Measurements from ENCODE around the gene TBC1D8.

TBC1D8 gene

DNA sequence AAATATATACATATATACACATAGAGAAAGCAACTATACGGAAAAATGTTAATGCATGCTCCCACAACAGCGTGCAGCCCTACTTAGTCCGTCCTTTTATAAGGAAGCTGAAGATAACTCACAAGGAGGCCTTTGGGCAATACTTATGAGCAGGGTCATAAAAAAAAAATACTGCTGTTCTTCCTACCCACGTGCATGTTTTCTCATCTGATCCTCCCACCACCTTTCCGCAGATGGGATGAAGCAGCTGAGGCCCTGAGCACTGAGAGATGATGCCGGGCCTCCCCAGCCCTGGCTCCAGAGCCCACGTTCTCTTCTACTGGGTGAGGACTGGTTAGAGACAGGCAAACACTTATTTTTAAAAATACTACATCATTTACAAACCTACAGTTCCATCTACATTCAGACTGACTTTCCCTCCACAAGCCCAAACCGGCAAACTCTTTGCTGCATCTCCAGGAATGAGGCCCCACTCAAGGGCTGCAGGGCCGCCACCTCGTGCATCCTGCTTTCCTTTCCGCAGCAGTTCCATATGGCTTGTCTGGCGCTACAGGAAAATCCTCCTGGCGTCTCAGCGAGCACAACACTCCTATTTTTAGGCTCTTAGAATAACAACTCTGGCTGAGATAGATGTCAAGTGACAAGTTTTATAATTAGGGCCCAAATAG lies 41.6 kb downstream of the TBC1D8 start:
- no peak for DNase-seq

DNA sequence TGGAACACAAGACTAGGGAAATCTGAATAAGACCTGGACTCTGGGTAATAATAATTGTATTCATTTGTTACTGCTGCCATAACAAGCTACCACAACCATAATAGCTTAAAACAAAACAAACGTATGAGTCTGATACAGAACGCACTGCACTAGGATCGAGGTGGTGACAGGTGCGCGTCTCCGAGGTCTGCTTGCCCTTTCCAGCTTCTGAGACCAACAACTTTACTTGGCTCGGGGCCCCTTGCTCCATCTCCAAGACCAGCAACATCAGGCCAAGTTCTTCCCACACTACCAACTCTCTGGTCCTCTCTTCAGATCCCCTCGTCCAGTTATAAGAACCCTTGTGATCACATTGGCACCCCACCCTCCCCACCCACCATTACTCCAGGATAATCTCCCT lies 42.8 kb downstream of the TBC1D8 start:
- no peak for DNase-seq

- DNase-seq: no peak
Measured at GRCh38 chr2:101107241-101107640, 43.9 kb downstream of the TBC1D8 start.

GRCh38 chr2:101106453-101107181 lies 44.6 kb downstream of the TBC1D8 start:
- no peak for DNase-seq

- DNase-seq: no peak
Measured at GRCh38 chr2:101105654-101106053, 45.5 kb downstream of the TBC1D8 start.

DNA sequence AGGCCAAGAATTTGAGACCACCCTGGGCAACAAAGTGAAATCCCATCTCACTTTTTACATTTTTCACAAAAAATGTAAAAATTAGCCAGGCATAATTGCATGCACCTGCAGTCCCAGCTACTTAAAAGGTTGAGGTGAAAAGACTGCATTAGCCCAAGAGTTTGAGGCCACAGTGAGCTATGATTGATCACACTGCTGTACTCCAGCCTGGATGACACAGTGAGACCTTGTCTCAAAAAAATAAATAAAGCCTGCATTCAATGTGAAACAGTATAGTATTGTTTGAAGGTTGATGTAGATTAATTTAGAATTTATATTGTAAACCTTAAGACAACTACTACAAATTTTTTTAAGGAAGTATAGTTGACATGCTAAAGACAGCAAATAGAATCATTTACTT lies 53.5 kb downstream of the TBC1D8 start:
- no peak for DNase-seq

GRCh38 chr2:101096619-101097142 lies 54.5 kb downstream of the TBC1D8 start:
- no peak for DNase-seq

GRCh38 chr2:101094351-101094750 lies 56.8 kb downstream of the TBC1D8 start:
- DNase-seq: no peak

DNA sequence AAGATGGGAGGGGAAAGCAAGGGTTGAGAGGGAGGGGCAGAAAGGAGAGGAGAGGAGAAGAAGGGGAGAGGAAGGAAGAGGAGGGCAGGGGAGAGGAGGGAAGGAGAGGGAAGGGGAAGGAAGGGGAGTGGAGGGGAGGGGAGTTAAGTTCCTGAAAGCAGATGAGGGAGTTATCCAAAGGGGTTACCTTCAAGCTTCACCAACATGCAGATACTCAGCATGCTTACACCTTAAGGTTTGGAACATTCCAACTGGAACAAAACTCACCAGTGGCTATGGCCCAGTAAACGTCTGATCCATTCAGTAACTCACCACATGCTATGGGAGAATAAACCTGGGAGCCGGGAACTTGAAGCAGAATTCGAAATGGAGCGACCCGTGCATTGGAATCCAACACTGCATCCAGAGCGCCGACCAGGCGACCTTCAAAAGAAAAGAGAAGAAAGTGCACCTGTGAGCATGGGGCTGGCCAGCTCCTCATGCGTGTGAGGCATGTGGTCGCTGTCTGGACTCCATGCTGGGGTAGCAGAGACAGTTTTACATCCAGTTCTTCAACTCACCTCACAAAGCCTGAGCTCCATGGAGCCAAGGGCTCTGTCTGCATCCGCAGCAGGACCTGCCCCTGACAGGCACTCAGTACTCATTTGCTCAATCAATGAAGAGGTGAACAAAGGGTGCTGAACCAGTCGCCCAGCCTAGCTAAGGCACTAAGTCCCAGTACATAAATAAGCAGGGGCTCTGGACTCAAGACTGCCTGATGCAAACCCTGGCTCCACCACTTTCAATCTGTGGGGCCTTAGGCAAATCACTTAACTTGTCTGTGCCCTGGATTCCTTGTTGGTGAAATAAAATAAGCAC lies 61.0 kb downstream of the TBC1D8 start:
- DNase-seq: no peak

- DNase-seq: no peak
Measured at GRCh38 chr2:101089419-101089818, 61.8 kb downstream of the TBC1D8 start.

DNA sequence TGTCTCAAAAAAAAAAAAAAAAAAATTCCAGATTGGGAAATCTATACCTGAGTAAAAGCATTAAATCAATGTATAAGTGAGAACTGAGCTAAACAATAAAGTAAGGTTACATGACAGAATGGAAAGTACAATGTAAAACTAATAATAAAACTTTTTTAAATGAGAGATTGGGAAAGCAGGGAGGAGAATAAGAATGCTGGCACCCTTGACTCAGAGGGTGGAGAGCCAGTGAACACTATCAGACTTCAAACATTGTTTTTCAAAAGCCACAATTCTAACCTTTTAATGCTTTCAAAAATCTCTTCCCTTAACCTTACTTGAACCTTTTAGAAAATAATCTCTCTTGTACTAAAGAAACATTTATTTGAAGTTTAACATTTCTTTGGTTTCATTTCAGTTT lies 63.5 kb downstream of the TBC1D8 start:
- no peak for DNase-seq

- DNase-seq: no peak
Measured at GRCh38 chr2:101083613-101084012, 67.6 kb downstream of the TBC1D8 start.

- DNase-seq: no peak
Measured at GRCh38 chr2:101082998-101083397, 68.2 kb downstream of the TBC1D8 start.

GRCh38 chr2:101081375-101081907 lies 69.7 kb downstream of the TBC1D8 start:
- no peak for DNase-seq

DNA sequence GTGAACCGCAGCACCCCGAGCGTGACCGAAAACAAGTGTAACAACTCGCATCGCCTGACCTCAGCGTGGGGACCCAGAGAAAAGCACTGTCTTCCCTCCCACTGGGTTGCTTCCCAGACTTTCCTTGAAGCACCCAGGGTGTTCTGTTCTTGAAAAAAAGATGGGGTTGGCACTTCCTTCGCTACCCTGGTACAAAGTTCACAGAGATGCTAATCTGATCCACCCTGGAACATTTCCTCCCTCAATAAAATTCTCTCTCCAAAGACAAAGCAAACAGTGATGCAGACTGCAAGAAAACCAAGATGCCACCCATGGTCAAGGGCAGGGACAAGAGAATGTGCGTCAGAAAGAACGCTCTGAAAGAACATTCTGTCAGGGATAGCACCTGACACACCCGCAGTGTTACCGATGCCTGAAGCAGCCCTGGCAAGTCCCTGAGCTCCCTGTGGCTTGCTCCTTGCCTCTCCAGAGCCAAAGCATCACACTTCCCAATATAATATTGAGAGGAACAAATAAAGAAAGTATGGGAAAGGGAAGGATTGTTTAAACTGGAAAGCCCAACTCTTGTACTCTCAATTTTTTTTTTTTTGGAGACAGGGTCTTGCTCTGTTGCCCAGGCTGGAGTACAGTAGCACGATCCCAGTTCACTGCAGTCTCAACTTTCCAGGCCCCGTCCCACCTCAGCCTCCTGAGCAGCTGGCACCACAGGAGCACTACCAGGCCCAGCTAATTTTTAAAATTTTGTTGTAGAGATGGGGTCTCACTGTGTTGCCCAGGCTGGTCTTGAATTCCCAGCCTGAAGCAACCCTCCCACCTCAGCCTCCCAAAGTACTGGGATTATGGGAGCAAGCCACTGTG lies 70.7 kb downstream of the TBC1D8 start:
- DNase-seq: no peak

DNA sequence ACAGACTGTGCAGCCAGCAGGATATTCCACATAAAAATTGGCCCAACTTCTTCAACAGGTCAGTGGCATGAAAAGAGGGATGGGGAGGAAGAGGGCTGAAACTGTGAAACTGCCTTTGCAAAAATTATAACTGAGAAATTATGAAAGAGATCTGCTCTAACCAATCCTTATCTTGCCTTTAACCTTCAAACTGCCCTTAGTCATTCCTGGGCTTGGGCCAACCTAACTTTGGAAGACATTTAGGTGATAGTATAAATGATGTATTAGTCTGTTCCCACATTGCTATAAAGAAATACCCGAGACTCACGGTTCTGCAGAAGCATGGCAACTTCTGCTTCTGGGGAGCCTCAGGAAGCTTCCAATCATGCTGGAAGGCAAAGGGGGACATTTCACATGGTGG lies 74.6 kb downstream of the TBC1D8 start:
- no peak for DNase-seq

DNA sequence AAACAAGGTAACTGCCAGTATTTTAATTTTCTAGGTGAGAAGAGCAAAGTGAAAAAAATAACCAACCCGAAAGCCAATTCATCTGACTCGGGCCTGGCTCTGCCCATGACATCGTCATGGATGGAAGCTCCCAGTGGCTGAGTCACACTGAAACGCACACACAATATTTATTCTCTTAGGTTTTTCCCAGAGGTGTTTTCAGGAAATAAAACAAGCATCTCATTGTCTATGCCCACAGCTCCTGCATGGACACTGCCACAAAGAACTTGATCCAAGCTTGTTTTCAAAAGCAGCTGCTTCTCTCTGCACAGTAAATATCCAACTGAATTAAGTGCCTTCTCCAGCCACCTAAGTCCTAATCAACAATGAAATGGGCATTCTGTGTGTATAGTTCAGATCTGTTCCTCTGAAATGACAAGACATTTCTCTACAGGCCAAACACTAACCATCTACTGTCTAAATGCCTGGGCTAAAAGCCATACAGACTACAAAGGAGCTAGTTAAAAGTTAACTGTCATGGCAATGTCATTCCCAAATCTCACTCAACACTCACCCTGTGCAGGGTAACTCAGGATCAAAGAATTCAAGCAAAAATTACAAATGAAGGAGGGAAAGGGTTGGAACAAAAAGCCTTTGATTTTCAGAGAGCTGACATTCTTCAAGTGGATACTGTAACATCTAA lies 86.2 kb downstream of the TBC1D8 start:
- no peak for DNase-seq

DNA sequence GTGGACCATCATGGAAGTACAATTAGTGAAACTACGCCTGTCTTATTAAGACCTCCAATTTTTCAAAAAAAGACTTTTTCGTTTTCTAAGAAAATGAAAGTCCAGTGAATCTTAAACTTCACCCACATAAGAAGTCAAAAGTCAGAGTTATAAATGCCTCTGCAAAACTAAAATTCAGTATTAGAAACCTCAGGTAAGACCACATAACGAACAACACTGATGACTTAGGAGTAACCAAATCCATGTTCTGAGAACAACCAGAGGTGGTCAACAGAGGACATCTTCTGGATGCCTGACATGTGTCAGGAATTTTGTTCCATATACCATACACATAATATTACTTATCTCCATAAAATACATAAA lies 86.7 kb downstream of the TBC1D8 start:
- DNase-seq: no peak

GRCh38 chr2:101064125-101064502 lies 87.1 kb downstream of the TBC1D8 start:
- no peak for DNase-seq

DNA sequence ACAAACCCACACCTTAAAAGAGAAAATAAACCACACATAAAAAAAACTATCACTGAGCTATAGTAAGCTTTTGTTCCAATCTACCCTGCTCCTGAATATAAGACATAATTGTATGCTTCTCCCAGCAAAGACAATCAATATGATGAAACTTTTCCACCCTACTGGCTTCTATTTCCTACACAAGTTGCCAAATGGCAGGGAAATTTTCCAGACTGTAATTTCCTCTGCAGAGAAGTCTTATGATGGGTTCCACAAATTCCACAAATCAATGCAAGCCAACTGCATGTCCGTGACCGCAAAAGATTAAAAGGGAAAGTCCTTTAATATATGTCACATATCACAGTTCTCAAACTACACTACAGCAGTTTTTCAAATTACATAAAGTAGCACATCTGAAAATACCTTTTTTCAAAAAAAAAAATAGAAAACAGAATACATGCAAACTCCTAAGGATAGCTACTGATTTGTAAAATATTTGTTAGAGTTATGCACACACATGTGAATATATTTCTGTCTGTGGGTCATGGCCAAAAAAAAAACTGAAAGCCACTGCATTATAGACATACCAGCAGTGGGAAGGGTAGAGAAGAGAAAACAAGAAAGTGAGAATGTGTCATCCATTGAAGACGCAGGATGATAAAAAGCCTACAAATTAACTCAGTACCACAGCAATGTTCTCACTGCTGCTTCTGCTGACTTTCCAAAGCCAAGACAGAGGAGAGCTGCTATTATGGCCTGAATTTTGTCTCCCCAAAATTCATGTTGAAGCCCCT lies 87.6 kb downstream of the TBC1D8 start:
- DNase-seq: no peak

DNA sequence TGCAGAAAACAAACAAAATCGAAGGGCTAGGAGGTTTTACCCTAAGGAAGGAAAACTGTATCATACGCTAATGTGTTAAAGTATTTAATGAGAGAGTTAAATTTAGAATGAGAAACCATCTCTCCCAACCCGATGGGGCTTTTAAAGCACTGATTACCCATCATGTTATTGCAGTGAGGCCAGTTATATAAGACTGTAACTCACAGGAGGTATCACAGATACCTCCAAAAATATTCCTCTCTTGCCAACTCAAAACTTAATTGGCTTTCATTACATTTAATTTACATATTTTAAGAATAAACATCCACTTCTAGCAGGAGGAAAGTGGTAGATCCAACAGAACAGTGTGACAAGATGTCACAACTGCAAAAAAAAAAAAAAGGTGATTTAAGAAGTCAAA lies 92.8 kb downstream of the TBC1D8 start:
- no peak for DNase-seq
